Endodermal cell (in vitro differentiated cells): ENCODE results near the gene ATXN7L1. TPM values are rescaled to one million over a fixed set of nuclear protein-coding genes. Genes with fewer than 3 reads are reported as not detected.

Experiments used
- DNase-seq: peaks from one replicate; pipeline ENCODE4 v3.0.0-alpha.2; 2017
- H3K27ac ChIP-seq: 2 replicates; pipeline ENCODE4 v1.5.1; 2013; ENCODE audit warnings: mild to moderate bottlenecking, low read depth, low read length, moderate library complexity
- H3K27me3 ChIP-seq: 2 replicates; pipeline ENCODE4 v1.6.1; 2013; ENCODE audit warnings: mild to moderate bottlenecking, low read length, moderate library complexity; ENCODE audit not compliant: insufficient read depth, control insufficient read depth, poor library complexity, severe bottlenecking
- H3K36me3 ChIP-seq: 2 replicates; pipeline ENCODE4 v1.7.0; 2013; ENCODE audit warnings: mild to moderate bottlenecking, low read length, moderate library complexity; ENCODE audit not compliant: control insufficient read depth, insufficient read depth
- H3K4me1 ChIP-seq: one replicate; pipeline ENCODE4 v1.7.0; 2013; ENCODE audit warnings: low read length; ENCODE audit not compliant: control insufficient read depth, insufficient read depth
- H3K4me3 ChIP-seq: 2 replicates; pipeline ENCODE4 v1.5.1; 2013; ENCODE audit warnings: mild to moderate bottlenecking, low read length, moderate library complexity
- H3K9ac ChIP-seq: 2 replicates; pipeline ENCODE4 v1.6.1; 2013; ENCODE audit warnings: mild to moderate bottlenecking, low read length, moderate library complexity; ENCODE audit not compliant: poor library complexity, severe bottlenecking; ENCODE audit errors: extremely low read depth
- H3K9me3 ChIP-seq: 2 replicates; pipeline ENCODE4 v1.6.1; 2013; ENCODE audit warnings: mild to moderate bottlenecking, low read length, moderate library complexity; ENCODE audit not compliant: control insufficient read depth
- H3K27ac Mint-ChIP-seq: 2 replicates; pipeline ENCODE4 v1.8.0; 2020; ENCODE audit warnings: mixed read lengths
- H3K27me3 Mint-ChIP-seq: 2 replicates; pipeline ENCODE4 v1.8.0; 2021; ENCODE audit warnings: mild to moderate bottlenecking, mixed read lengths; ENCODE audit not compliant: insufficient read depth
- H3K36me3 Mint-ChIP-seq: 2 replicates; pipeline ENCODE4 v1.8.0; 2020; ENCODE audit warnings: low read depth, mixed read lengths
- H3K4me1 Mint-ChIP-seq: 2 replicates; pipeline ENCODE4 v1.8.0; 2020; ENCODE audit warnings: mixed read lengths
- H3K4me3 Mint-ChIP-seq: 2 replicates; pipeline ENCODE4 v1.8.0; 2020; ENCODE audit warnings: mild to moderate bottlenecking, moderate library complexity, mixed read lengths
- H3K9me3 Mint-ChIP-seq: 2 replicates; pipeline ENCODE4 v1.8.0; 2020; ENCODE audit warnings: mild to moderate bottlenecking, mixed read lengths
- CTCF ChIP-seq: fragments of 200-600 bp; sonication (generic); conservative IDR thresholded peaks from 2 replicates; pipeline ENCODE4 v1.5.0; 2021; ENCODE audit warnings: antibody characterized with exemption, mild to moderate bottlenecking
- WGBS, 2 experiments: methylation state at CpG; one replicate each; pipeline versions ENCODE4 v1.1.5 to v1.1.7; 2013; ENCODE audit warnings: missing lambda C conversion rate in 2 of 2, mixed read lengths in 1 of 2; ENCODE audit not compliant: insufficient coverage in 1 of 2, insufficient read length in 1 of 2; 5-methylcytosine and 5-hydroxymethylcytosine counted together
- total RNA-seq, 2 donors: library from RNA; stranded (reverse); fragmentation: NEBNext Ultra II Directional in 1 of 2; extraction: Animal tissue kit (Norgen Biotek cat#: 25700) in 1 of 2; gene quantifications; 2 replicates in 1 of 2; 3 replicates in 1 of 2; pipeline ENCODE4 v1.2.1, GENCODE V29; 2021

ATXN7L1 gene
- total RNA-seq, 2 donors from 2014 or later, result 16.9 to 30.4 TPM

- Mint-ChIP-seq H3K27me3 (no peaks in the 10 kb centered on the region), H3K4me3 (no peak overlapping the region), H3K27ac (no peak overlapping the region), H3K36me3 (peaks cover 7% of the 10 kb centered on the region), H3K9me3 (no peaks in the 10 kb centered on the region), H3K4me1 (peaks cover 46% of the 10 kb centered on the region)
- 54 to 70% methylated on average over 4 of the region's 4 CpGs for WGBS, 2 experiments
- Histone ChIP-seq H3K27me3 (no peaks in the 10 kb centered on the region), H3K4me3 (peak overlapping the region; percentile 21), H3K9ac (no peak overlapping the region), H3K27ac (no peak overlapping the region), H3K36me3 (no peaks in the 10 kb centered on the region), H3K9me3 (no peaks in the 10 kb centered on the region), H3K4me1 (peaks cover 20% of the 10 kb centered on the region)
- DNase-seq, result peak; percentile 87
- no peak for TF ChIP-seq CTCF
These were observed 96.3 kb downstream of the ATXN7L1 start for GRCh38 chr7:105779856-105780780.

GRCh38 chr7:105778956-105779355, 97.4 kb downstream of the ATXN7L1 start:
- Histone ChIP-seq H3K9ac (no peak overlapping the region), H3K27me3 (no peaks in the 10 kb centered on the region), H3K36me3 (no peaks in the 10 kb centered on the region), H3K27ac (no peak overlapping the region), H3K4me1 (peaks cover 20% of the 10 kb centered on the region), H3K4me3 (no peak overlapping the region), H3K9me3 (no peaks in the 10 kb centered on the region)
- DNase-seq, result no peak
- no peak for TF ChIP-seq CTCF
- H3K27ac Mint-ChIP-seq, result no peak overlapping the region
- no peaks in the 10 kb centered on the region for H3K9me3 Mint-ChIP-seq
- no peaks in the 10 kb centered on the region for H3K27me3 Mint-ChIP-seq
- peaks cover 55% of the 10 kb centered on the region for H3K4me1 Mint-ChIP-seq
- no peak overlapping the region for H3K4me3 Mint-ChIP-seq
- 89 to 93% methylated on average over 2 to 3 of the region's 3 CpGs for WGBS, 2 experiments
- no peaks in the 10 kb centered on the region for H3K36me3 Mint-ChIP-seq

GRCh38 chr7:105776986-105777910, 99.2 kb downstream of the ATXN7L1 start:
- H3K27ac Mint-ChIP-seq, result peak overlapping the region; percentile 26
- H3K9me3 Mint-ChIP-seq, result no peaks in the 10 kb centered on the region
- Histone ChIP-seq H3K27ac (no peak overlapping the region), H3K4me3 (no peak overlapping the region), H3K27me3 (no peaks in the 10 kb centered on the region), H3K9ac (no peak overlapping the region), H3K36me3 (no peaks in the 10 kb centered on the region), H3K9me3 (no peaks in the 10 kb centered on the region), H3K4me1 (peaks cover 20% of the 10 kb centered on the region)
- no peaks in the 10 kb centered on the region for H3K27me3 Mint-ChIP-seq
- TF ChIP-seq CTCF, result no peak
- no peaks in the 10 kb centered on the region for H3K36me3 Mint-ChIP-seq
- WGBS, 2 experiments, result 80 to 84% methylated on average over 10 to 11 of the region's 11 CpGs
- no peak overlapping the region for H3K4me3 Mint-ChIP-seq
- no peak for DNase-seq
- peaks cover 67% of the 10 kb centered on the region for H3K4me1 Mint-ChIP-seq
